SU-DHL-6 (cell line): ENCODE data around the gene CALN1.

ENCODE experiments used
- CTCF ChIP-seq: fragments of 200-600 bp; sonication (generic); IDR thresholded peaks from one replicate; pipeline ENCODE4 v1.5.1; 2017; ENCODE audit warnings: antibody characterized with exemption, mild to moderate bottlenecking, low read length, moderate library complexity; ENCODE audit not compliant: insufficient read depth, poor library complexity, severe bottlenecking
- EZH2phosphoT487 ChIP-seq: fragments of 200-600 bp; sonication (generic), shearing (Covaris generic); conservative IDR thresholded peaks from 2 replicates; pipeline ENCODE4 v1.6.1; 2018; ENCODE audit warnings: mild to moderate bottlenecking, antibody characterized with exemption, low read length, moderate library complexity, mixed read lengths

GRCh38 chr7:72386118-72386517 lies 26.0 kb downstream of the CALN1 start:
- TF ChIP-seq CTCF: no peak
- TF ChIP-seq EZH2phosphoT487: no peak
